HCT116 (cell line): Measurements from ENCODE around the gene GZMA. TPM values are rescaled to one million over a fixed set of nuclear protein-coding genes. Genes with fewer than 3 reads are reported as not detected.

ENCODE experiments used
- ATAC-seq: fragments of 200-7000 bp; cut with Tn5 transposase; 2 replicates; pipeline ENCODE4 v1.9.1; 2020; ENCODE audit warnings: mild to moderate bottlenecking, moderate library complexity
- BruUV-seq: library from RNA; stranded (reverse); fragments of 400-500 nt; replicated peaks from 2 replicates; lab custom pipeline; 2021; lab: Mats Ljungman, UMichigan
- CTCF ChIA-PET: fragments of 300-600 bp; sonication (Branson Sonifier 250); formaldehyde crosslinking; loops from one replicate; lab custom pipeline; 2021; ENCODE audit warnings: antibody characterized with exemption; lab: Charles Lee
- POLR2A ChIA-PET: fragments of 300-600, 350-600 bp; sonication (Branson Sonifier 250); formaldehyde crosslinking; loops from one replicate; lab custom pipeline; 2021; ENCODE audit warnings: antibody characterized with exemption; lab: Charles Lee
- RAD21 ChIA-PET, 2 experiments: fragments of 300-600 bp; sonication (Branson Sonifier 250); formaldehyde crosslinking; loops; one replicate each; lab custom pipeline; 2023; ENCODE audit warnings: low total read pairs in 2 of 2; ENCODE audit not compliant: uncharacterized antibody in 2 of 2, unreplicated experiment in 2 of 2, low non-redundant PET in 1 of 2; lab: Charles Lee
- DNase-seq: peaks from one replicate; pipeline ENCODE4 v3.0.0-alpha.2; 2010; ENCODE audit warnings: low read depth, low spot score
- H2AFZ ChIP-seq: fragments of 200-600 bp; shearing (Covaris generic), sonication (generic); 2 replicates; pipeline ENCODE4 v1.6.1; 2017; ENCODE audit warnings: low read depth, mixed run types, mixed read lengths, antibody characterized with exemption, low read length; ENCODE audit not compliant: poor library complexity, severe bottlenecking
- H3K27ac ChIP-seq: 2 replicates; pipeline ENCODE4 v1.5.1; 2012; ENCODE audit warnings: low read depth, low read length
- H3K27me3 ChIP-seq: fragments of 200-600 bp; sonication (generic); 2 replicates; pipeline ENCODE4 v1.6.1; 2016; ENCODE audit warnings: mixed run types, low read length, mixed read lengths; ENCODE audit not compliant: insufficient read depth
- H3K36me3 ChIP-seq, 2 experiments: fragments of 200-500 bp in 1 of 2; fragments of 200-600 bp in 1 of 2; sonication (Bioruptor generic) in 1 of 2; sonication (generic) in 1 of 2; 2 replicates each; pipeline versions ENCODE4 v1.5.1 to v1.6.1; 2014 to 2016; ENCODE audit warnings: low read length in 2 of 2, inconsistent platforms in 1 of 2, mixed read lengths in 1 of 2, mixed run types in 1 of 2; ENCODE audit not compliant: insufficient read depth in 2 of 2, control insufficient read depth in 1 of 2
- H3K4me1 ChIP-seq, 2 experiments: fragments of 200-600 bp in 1 of 2; sonication (generic) in 1 of 2; 2 replicates each; pipeline versions ENCODE4 v1.5.1 to v1.6.1; 2012 to 2017; ENCODE audit warnings: low read length in 2 of 2, inconsistent platforms in 1 of 2, mild to moderate bottlenecking in 1 of 2, mixed read lengths in 1 of 2, mixed run types in 1 of 2, moderate library complexity in 1 of 2; ENCODE audit not compliant: insufficient read depth in 2 of 2, control insufficient read depth in 1 of 2
- H3K4me2 ChIP-seq: fragments of 200-600 bp; sonication (generic); 2 replicates; pipeline ENCODE4 v1.6.1; 2017; ENCODE audit warnings: mixed run types, low read length, mixed read lengths
- H3K4me3 ChIP-seq, 2 experiments: fragments of 200-600 bp in 1 of 2; sonication (generic) in 1 of 2; replicated peaks in 1 of 2; 2 replicates each; pipeline ENCODE4 v1.5.1; 2011 to 2016; ENCODE audit warnings: low read length in 2 of 2, control low read depth in 1 of 2, low read depth in 1 of 2, mild to moderate bottlenecking in 1 of 2, mixed read lengths in 1 of 2, mixed run types in 1 of 2
- H3K79me2 ChIP-seq: fragments of 200-600 bp; sonication (generic); 2 replicates; pipeline ENCODE4 v1.6.1; 2017; ENCODE audit warnings: mild to moderate bottlenecking, mixed run types, low read length, moderate library complexity, mixed read lengths; ENCODE audit not compliant: insufficient read depth
- H3K9ac ChIP-seq: fragments of 200-600 bp; sonication (generic); 2 replicates; pipeline ENCODE4 v1.6.1; 2016; ENCODE audit warnings: low read length, mixed read lengths
- H3K9me2 ChIP-seq: fragments of 200-600 bp; sonication (generic), shearing (Covaris generic); 2 replicates; pipeline ENCODE4 v1.6.1; 2017; ENCODE audit warnings: mixed run types, mild to moderate bottlenecking, moderate library complexity; ENCODE audit not compliant: insufficient read depth
- H3K9me3 ChIP-seq, 2 experiments: fragments of 200-500 bp in 1 of 2; fragments of 200-600 bp in 1 of 2; sonication (Bioruptor generic) in 1 of 2; sonication (generic) in 1 of 2; 2 replicates each; pipeline ENCODE4 v1.6.1; 2014 to 2017; ENCODE audit warnings: low read length in 2 of 2, mixed read lengths in 2 of 2, inconsistent platforms in 1 of 2, low read depth in 1 of 2, mild to moderate bottlenecking in 1 of 2, mixed run types in 1 of 2, moderate library complexity in 1 of 2; ENCODE audit not compliant: control insufficient read depth in 1 of 2, insufficient read depth in 1 of 2
- H4K20me1 ChIP-seq: fragments of 200-600 bp; sonication (generic), shearing (Covaris generic); 2 replicates; pipeline ENCODE4 v1.6.1; 2017; ENCODE audit warnings: mixed run types, mild to moderate bottlenecking, moderate library complexity; ENCODE audit not compliant: insufficient read depth
- CBX3 ChIP-seq: IDR thresholded peaks from 2 replicates; pipeline ENCODE4 v1.6.1; 2012; ENCODE audit warnings: low read depth
- CEBPB ChIP-seq: IDR thresholded peaks from 2 replicates; pipeline ENCODE4 v1.6.1; 2012; ENCODE audit warnings: low read depth
- CTCF ChIP-seq, 3 experiments: fragments of 200-600 bp in 1 of 3; sonication (generic) in 1 of 3; IDR thresholded peaks in 2 of 3; conservative IDR thresholded peaks in 1 of 3; 2 replicates each; pipeline ENCODE4 v1.5.1; 2012 to 2017; ENCODE audit warnings: low read depth in 2 of 3, low read length in 2 of 3, antibody characterized with exemption in 1 of 3, borderline replicate concordance in 1 of 3, control low read depth in 1 of 3, mild to moderate bottlenecking in 1 of 3, mixed read lengths in 1 of 3, mixed run types in 1 of 3, moderate library complexity in 1 of 3; ENCODE audit not compliant: insufficient read depth in 1 of 3
- EGR1 ChIP-seq: IDR thresholded peaks from 2 replicates; pipeline ENCODE4 v1.6.1; 2012; ENCODE audit warnings: low read depth
- ELF1 ChIP-seq: IDR thresholded peaks from 2 replicates; pipeline ENCODE4 v1.6.1; 2012; ENCODE audit warnings: low read depth, borderline replicate concordance
- EZH2 ChIP-seq: fragments of 200-600 bp; sonication (generic); IDR thresholded peaks from 2 replicates; pipeline ENCODE4 v1.6.1; 2017; ENCODE audit warnings: antibody characterized with exemption, mixed run types
- FOSL1 ChIP-seq: IDR thresholded peaks from 2 replicates; pipeline ENCODE4 v1.6.1; 2012; ENCODE audit warnings: low read depth
- JUND ChIP-seq: IDR thresholded peaks from 2 replicates; pipeline ENCODE4 v1.6.1; 2012
- MAX ChIP-seq: IDR thresholded peaks from 2 replicates; pipeline ENCODE4 v1.6.1; 2012
- POLR2A ChIP-seq: IDR thresholded peaks from 2 replicates; pipeline ENCODE4 v1.7.0; 2011; ENCODE audit warnings: borderline replicate concordance; ENCODE audit not compliant: insufficient read depth, insufficient read length; ENCODE audit errors: extremely low read depth
- REST ChIP-seq: IDR thresholded peaks from 2 replicates; pipeline ENCODE4 v1.6.1; 2012; ENCODE audit warnings: low read depth
- SIN3A ChIP-seq: IDR thresholded peaks from 2 replicates; pipeline ENCODE4 v1.6.1; 2012; ENCODE audit warnings: low read depth
- SP1 ChIP-seq: IDR thresholded peaks from 2 replicates; pipeline ENCODE4 v1.6.1; 2012; ENCODE audit warnings: low read depth
- TCF7L2 ChIP-seq: IDR thresholded peaks from 2 replicates; pipeline ENCODE4 v1.7.0; 2011; ENCODE audit warnings: borderline replicate concordance, inconsistent platforms; ENCODE audit not compliant: insufficient read depth, insufficient read length; ENCODE audit errors: extremely low read depth
- YY1 ChIP-seq: IDR thresholded peaks from 2 replicates; pipeline ENCODE4 v1.6.1; 2011; ENCODE audit warnings: low read length, low read depth, moderate library complexity, mild to moderate bottlenecking; ENCODE audit not compliant: insufficient replicate concordance; ENCODE audit errors: extremely low read depth
- ZBTB33 ChIP-seq: IDR thresholded peaks from 2 replicates; pipeline ENCODE4 v1.6.1; 2011; ENCODE audit warnings: mild to moderate bottlenecking, low read length, moderate library complexity; ENCODE audit not compliant: insufficient replicate concordance; ENCODE audit errors: extremely low read depth
- ZFX ChIP-seq: fragments of 450-650 bp; IDR thresholded peaks from 2 replicates; pipeline ENCODE4 v1.6.1; 2017
- ZNF274 ChIP-seq: fragments of 200-500 bp; sonication (Bioruptor generic); IDR thresholded peaks from 2 replicates; pipeline ENCODE4 v1.6.1; 2014; ENCODE audit warnings: mild to moderate bottlenecking, low read depth, low read length, inconsistent platforms
- intact Hi-C: fragments of 100-400 bp; cut with micrococcal nuclease; formaldehyde crosslinking; loops from 2 replicates; pipeline ENCODE4 v1.10.0; 2022
- total RNA-seq: library from RNA; stranded (reverse); gene quantifications from one replicate; pipeline ENCODE4 v1.2.1, GENCODE V29; 2021; ENCODE audit not compliant: unreplicated experiment

The GZMA gene
- total RNA-seq, 1 experiment from 2014 or later, result not detected

GRCh38 chr5:55096182-55096581 is 6.3 kb upstream of the GZMA start:
- intact Hi-C loops, result no loop called here
- no peak overlapping the region for H3K4me2 ChIP-seq
- no peak overlapping the region for H3K4me3 ChIP-seq
- TF ChIP-seq SIN3A (no peak), CTCF (IDR thresholded peaks at IDR 0.05 in 2 of 3, conservative IDR thresholded peaks at IDR 0.05 in 1 of 3; ENCODE audit: borderline replicate concordance in 1 of 3, insufficient read depth in 1 of 3, low read depth in 2 of 3, low read length in 2 of 3) (no peak), ELF1 (no peak), ZNF274 (no peak), MAX (no peak), REST (no peak), CBX3 (no peak), SP1 (no peak), ZFX (no peak), TCF7L2 (no peak), JUND (no peak), EGR1 (no peak), EZH2 (no peak), YY1 (no peak), ZBTB33 (no peak), FOSL1 (no peak), CEBPB (no peak), POLR2A (no peak)
- H4K20me1 ChIP-seq, result no peaks in the 10 kb centered on the region
- no peaks in the 10 kb centered on the region for H3K4me1 ChIP-seq
- H3K9me3 ChIP-seq, result no peaks in the 10 kb centered on the region
- H3K27me3 ChIP-seq, result peaks cover 19% of the 10 kb centered on the region
- DNase-seq (no peak), ATAC-seq (no peak)
- ChIA-PET POLR2A (no interaction called here), CTCF (no interaction called here), RAD21 (no interaction called here)
- H3K9me2 ChIP-seq, result no peaks in the 10 kb centered on the region
- H3K9ac ChIP-seq, result no peak overlapping the region
- no peak overlapping the region for H2AFZ ChIP-seq
- no peaks in the 10 kb centered on the region for H3K36me3 ChIP-seq
- no peak overlapping the region for H3K27ac ChIP-seq
- no peaks in the 10 kb centered on the region for H3K79me2 ChIP-seq
- no TSS peak for BruUV-seq
